ENCODE results near the gene RCOR1.

DNA sequence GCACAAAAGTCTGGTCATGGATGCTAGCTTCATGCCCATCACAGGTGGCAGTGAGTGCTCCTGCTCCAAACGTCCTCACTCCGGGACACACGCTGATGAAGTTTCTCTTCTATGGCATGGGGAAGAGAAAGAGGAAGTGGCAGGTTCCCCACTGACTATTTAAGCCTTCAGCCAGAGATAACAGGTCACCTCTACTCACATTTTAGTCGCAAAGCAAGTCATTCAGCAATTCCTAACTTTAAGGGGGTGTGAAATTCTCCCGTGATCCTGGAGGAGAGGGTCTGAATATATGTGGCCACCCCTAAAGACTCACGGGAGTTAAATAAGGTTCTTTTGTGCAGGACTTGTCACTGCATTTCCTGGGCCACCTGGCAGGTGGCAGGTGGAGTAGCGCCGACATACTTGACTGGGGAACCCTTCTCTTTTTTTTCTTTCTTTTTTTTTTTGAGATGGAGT lies 18.8 kb upstream of the RCOR1 start:
- TF ChIP-seq, protein P1, sequence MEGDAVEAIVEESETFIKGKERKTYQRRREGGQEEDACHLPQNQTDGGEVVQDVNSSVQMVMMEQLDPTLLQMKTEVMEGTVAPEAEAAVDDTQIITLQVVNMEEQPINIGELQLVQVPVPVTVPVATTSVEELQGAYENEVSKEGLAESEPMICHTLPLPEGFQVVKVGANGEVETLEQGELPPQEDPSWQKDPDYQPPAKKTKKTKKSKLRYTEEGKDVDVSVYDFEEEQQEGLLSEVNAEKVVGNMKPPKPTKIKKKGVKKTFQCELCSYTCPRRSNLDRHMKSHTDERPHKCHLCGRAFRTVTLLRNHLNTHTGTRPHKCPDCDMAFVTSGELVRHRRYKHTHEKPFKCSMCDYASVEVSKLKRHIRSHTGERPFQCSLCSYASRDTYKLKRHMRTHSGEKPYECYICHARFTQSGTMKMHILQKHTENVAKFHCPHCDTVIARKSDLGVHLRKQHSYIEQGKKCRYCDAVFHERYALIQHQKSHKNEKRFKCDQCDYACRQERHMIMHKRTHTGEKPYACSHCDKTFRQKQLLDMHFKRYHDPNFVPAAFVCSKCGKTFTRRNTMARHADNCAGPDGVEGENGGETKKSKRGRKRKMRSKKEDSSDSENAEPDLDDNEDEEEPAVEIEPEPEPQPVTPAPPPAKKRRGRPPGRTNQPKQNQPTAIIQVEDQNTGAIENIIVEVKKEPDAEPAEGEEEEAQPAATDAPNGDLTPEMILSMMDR (IDR thresholded peaks at IDR 0.05) = no peak
- TF ChIP-seq EP300 (IDR thresholded peaks at IDR 0.05) (no peak), POLR2A (IDR thresholded peaks at IDR 0.05) (no peak), POLR2AphosphoS5 (IDR thresholded peaks at IDR 0.05) (no peak)
